Calu3 (cell line): ENCODE data around the gene RADIL. TPM values are rescaled to one million over a fixed set of nuclear protein-coding genes. Genes with fewer than 3 reads are reported as not detected.

ENCODE experiments used
- BruUV-seq: library from RNA; stranded (reverse); fragments of 400-500 nt; replicated peaks from 2 replicates; lab custom pipeline; 2021; lab: Mats Ljungman, UMichigan
- CTCF ChIA-PET: fragments of 300-600 bp; sonication (Branson Sonifier 250); formaldehyde crosslinking; loops from one replicate; lab custom pipeline; 2022; ENCODE audit warnings: antibody characterized with exemption; lab: Charles Lee
- DNase-seq: peaks from one replicate; pipeline ENCODE4 v3.0.0; 2022
- H3K27ac Mint-ChIP-seq: one replicate; pipeline ENCODE4 v1.8.0; 2022; ENCODE audit warnings: mixed read lengths; ENCODE audit not compliant: unreplicated experiment
- H3K27me3 Mint-ChIP-seq: one replicate; pipeline ENCODE4 v1.8.0; 2022; ENCODE audit warnings: mixed read lengths; ENCODE audit not compliant: unreplicated experiment
- H3K36me3 Mint-ChIP-seq: one replicate; pipeline ENCODE4 v1.8.0; 2022; ENCODE audit warnings: mild to moderate bottlenecking, moderate library complexity, mixed read lengths; ENCODE audit not compliant: insufficient read depth, unreplicated experiment
- H3K4me1 Mint-ChIP-seq: one replicate; pipeline ENCODE4 v1.8.0; 2022; ENCODE audit warnings: mild to moderate bottlenecking, low read depth, mixed read lengths; ENCODE audit not compliant: unreplicated experiment
- H3K4me3 Mint-ChIP-seq: one replicate; pipeline ENCODE4 v1.8.0; 2022; ENCODE audit warnings: mild to moderate bottlenecking, low read depth, moderate library complexity, mixed read lengths; ENCODE audit not compliant: unreplicated experiment
- H3K9me3 Mint-ChIP-seq: one replicate; pipeline ENCODE4 v1.8.0; 2022; ENCODE audit warnings: low read depth, mixed read lengths; ENCODE audit not compliant: unreplicated experiment
- intact Hi-C: fragments of 100-400 bp; cut with micrococcal nuclease; formaldehyde crosslinking; loops from one replicate; pipeline ENCODE4 v1.10.0; 2022; ENCODE audit not compliant: unreplicated experiment
- total RNA-seq: library from RNA; stranded (reverse); gene quantifications from 2 replicates; pipeline ENCODE4 v1.2.3, GENCODE V29; 2022
- TF ChIP-seq, protein P1 (sequence below): fragments of 200-600 bp; IDR thresholded peaks from one replicate; pipeline ENCODE4 v1.8.0; 2022; ENCODE audit warnings: antibody characterized with exemption; ENCODE audit not compliant: unreplicated experiment

Gene RADIL
- total RNA-seq, 1 experiment from 2014 or later: 1.8 TPM

DNA sequence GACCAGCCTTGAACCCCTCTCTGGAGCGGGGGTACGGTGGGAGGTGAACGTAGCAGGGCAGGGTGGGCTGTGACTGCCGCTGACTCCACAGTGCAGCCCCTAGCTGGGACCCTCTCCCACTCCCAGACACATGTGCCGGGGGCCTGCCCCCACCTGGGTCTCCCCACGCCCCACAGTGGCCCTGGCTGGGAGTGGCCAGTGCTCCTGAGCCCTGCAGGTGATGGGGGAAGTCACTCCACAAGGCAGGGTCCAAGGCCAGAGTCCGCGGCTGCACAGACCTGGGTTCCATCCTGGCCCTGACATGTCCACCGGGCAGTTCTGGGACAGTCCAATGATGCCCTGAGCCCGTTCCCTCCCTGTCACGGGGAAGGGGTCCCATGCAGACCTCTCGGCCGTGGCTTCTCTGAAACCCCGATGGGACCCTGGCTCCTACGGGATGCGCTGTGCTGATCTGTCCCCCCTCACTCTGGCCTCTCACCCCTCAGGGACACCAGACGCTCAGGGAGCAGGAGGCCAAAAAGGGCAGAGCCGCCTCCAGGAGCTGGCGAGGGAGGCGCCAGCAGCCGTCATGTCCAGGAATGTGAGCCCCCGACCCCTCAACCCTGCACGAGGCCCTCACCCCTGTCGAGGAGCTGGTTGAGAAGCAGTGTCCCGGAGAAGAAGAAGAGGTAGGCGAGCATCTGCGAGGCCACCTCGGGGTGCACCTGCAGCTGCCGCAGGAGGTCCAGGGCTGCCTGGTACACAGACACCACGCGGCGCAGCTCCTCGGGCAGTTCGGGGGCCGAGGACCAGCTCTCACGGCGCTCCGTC lies 67.7 kb downstream of the RADIL start:
- peaks cover 5% of the 10 kb centered on the region for H3K9me3 Mint-ChIP-seq
- BruUV-seq: no TSS peak
- H3K4me1 Mint-ChIP-seq: no peaks in the 10 kb centered on the region
- peak; percentile 30 for DNase-seq
- TF ChIP-seq, protein P1, sequence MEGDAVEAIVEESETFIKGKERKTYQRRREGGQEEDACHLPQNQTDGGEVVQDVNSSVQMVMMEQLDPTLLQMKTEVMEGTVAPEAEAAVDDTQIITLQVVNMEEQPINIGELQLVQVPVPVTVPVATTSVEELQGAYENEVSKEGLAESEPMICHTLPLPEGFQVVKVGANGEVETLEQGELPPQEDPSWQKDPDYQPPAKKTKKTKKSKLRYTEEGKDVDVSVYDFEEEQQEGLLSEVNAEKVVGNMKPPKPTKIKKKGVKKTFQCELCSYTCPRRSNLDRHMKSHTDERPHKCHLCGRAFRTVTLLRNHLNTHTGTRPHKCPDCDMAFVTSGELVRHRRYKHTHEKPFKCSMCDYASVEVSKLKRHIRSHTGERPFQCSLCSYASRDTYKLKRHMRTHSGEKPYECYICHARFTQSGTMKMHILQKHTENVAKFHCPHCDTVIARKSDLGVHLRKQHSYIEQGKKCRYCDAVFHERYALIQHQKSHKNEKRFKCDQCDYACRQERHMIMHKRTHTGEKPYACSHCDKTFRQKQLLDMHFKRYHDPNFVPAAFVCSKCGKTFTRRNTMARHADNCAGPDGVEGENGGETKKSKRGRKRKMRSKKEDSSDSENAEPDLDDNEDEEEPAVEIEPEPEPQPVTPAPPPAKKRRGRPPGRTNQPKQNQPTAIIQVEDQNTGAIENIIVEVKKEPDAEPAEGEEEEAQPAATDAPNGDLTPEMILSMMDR: peak; percentile 64
- H3K36me3 Mint-ChIP-seq: no peaks in the 10 kb centered on the region
- peaks cover 57% of the 10 kb centered on the region for H3K27me3 Mint-ChIP-seq
- intact Hi-C loops: no loop called here
- no peak overlapping the region for H3K4me3 Mint-ChIP-seq
- H3K27ac Mint-ChIP-seq: no peak overlapping the region
- CTCF ChIA-PET: interaction anchor here (0.6 to 1.2 kb wide), 3 partner anchors 10 to 236 kb away, joined by 3 to 6 read pairs (median 4); partner anchors contain the start of gene AP5Z1

DNA sequence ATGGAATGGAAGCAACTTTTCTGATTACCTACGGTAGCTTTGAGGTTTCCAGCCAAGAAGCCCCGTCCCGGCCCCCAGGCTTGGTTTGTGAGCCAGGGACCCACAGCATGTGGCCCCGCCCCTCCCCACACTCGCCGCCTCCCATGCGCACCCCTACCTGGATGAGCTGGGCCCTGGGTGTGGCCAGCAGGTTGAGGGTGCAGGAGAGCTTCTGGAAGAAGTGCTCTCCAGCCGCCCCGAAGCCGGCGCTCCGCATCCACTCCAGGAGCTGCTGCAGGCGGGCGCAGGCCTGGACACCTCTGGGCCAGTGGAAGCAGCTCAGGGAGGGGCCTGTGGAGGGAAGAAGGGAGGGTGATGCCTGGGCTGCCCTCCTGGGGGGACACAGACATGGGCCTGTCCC lies 68.4 kb downstream of the RADIL start:
- Mint-ChIP-seq H3K9me3 (peaks cover 5% of the 10 kb centered on the region), H3K4me3 (no peak overlapping the region), H3K27me3 (peaks cover 52% of the 10 kb centered on the region), H3K36me3 (no peaks in the 10 kb centered on the region), H3K27ac (no peak overlapping the region), H3K4me1 (no peaks in the 10 kb centered on the region)
- CTCF ChIA-PET: interaction anchor here (0.6 to 1.2 kb wide), 2 partner anchors 40 to 235 kb away, joined by 3 to 6 read pairs; partner anchors contain the start of gene AP5Z1
- intact Hi-C loops: no loop called here
- TF ChIP-seq, protein P1: no peak
- no TSS peak for BruUV-seq
- no peak for DNase-seq

DNA sequence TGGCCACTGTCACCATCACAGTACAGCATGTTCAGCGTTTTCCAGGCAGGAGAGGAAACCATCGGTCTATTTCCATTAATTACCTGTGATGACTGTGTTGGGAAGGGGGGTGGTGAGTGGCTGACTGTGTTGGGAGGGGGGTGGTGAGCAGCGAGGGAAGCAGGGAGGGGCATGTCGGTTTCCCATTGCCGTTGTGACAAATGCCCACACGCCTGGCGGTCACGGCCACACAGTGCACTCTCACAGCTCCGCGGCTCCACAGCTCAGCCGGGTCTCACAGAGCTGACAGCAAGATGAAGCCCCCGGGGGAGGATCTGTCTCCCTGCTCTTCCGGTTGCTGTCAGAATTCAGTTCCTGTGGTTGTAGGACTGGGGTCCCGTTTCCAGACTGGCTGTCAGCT lies 69.1 kb downstream of the RADIL start:
- no peaks in the 10 kb centered on the region for H3K4me1 Mint-ChIP-seq
- BruUV-seq: no TSS peak
- peaks cover 5% of the 10 kb centered on the region for H3K9me3 Mint-ChIP-seq
- intact Hi-C loops: no loop called here
- no peak overlapping the region for H3K27ac Mint-ChIP-seq
- TF ChIP-seq, protein P1: no peak
- no peak for DNase-seq
- no peak overlapping the region for H3K4me3 Mint-ChIP-seq
- H3K27me3 Mint-ChIP-seq: peaks cover 46% of the 10 kb centered on the region
- CTCF ChIA-PET: no interaction called here
- no peaks in the 10 kb centered on the region for H3K36me3 Mint-ChIP-seq

DNA sequence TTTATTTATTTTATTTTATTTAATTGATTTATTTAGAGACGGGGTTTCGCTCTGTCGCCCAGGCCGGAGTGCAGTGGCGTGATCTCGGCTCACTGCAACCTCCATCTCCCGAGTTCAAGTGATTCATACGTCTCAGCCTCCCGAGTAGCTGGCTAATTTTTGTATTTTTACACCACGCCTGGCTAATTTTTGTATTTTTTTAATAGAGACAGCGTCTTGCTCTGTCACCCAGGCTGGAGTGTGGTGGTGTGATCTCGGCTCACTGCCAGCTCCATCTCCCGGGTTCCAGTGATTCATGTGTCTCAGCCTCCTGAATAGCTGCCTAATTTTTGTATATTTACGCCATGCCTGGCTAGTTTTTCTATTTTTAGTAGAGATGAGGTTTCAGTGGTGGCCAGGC lies 73.8 kb downstream of the RADIL start:
- Mint-ChIP-seq H3K27ac (no peak overlapping the region), H3K27me3 (peaks cover 62% of the 10 kb centered on the region), H3K4me3 (no peak overlapping the region), H3K9me3 (peaks cover 5% of the 10 kb centered on the region), H3K4me1 (no peaks in the 10 kb centered on the region), H3K36me3 (no peaks in the 10 kb centered on the region)
- TF ChIP-seq, protein P1: no peak
- intact Hi-C loops: no loop called here
- BruUV-seq: no TSS peak
- CTCF ChIA-PET: no interaction called here
- no peak for DNase-seq
